NCI-H774 (cell line): ENCODE results near the gene RASA1.

Experiments used
- DNase-seq: peaks from one replicate; lab custom pipeline; 2025; lab: John Stamatoyannopoulos, UW

Gene RASA1

DNA sequence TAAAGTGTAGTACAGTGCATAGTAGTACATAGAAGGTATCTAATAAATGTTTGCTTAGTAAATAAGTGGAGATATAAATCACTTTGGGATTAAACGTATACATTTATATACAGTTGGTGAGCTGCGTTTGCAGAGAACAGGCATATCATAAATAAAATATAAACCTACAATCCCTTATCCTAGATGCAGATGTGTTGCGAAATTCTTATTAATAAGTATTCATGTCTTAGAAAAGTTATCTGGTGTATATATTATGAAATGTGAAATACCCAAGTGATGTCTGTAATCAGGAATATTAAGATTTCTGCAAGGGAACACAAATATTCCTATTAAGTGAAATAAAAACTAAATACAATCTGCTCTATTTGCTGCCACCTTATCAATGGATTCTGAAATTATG, 136.2 kb downstream of the RASA1 start:
- DNase-seq, result no peak

DNA sequence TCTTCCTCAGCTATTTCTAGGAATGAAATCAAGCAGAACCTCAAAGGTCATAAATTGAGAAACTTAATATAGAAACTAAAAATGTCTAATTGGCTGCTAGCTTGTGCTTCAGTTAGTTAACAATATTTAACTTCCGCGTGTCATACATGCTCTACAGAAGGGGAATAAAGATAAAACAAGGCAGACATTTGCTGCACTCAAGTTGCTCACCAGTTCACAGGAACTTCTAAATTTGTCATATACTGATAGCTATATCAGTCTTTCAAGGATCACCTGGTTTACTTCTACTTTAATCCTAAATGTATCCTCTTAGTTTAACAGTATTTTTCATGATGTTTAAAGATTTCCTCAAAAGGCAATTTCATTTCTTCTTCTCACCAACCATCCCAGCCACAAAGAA, 136.7 kb downstream of the RASA1 start:
- DNase-seq, result no peak

DNA sequence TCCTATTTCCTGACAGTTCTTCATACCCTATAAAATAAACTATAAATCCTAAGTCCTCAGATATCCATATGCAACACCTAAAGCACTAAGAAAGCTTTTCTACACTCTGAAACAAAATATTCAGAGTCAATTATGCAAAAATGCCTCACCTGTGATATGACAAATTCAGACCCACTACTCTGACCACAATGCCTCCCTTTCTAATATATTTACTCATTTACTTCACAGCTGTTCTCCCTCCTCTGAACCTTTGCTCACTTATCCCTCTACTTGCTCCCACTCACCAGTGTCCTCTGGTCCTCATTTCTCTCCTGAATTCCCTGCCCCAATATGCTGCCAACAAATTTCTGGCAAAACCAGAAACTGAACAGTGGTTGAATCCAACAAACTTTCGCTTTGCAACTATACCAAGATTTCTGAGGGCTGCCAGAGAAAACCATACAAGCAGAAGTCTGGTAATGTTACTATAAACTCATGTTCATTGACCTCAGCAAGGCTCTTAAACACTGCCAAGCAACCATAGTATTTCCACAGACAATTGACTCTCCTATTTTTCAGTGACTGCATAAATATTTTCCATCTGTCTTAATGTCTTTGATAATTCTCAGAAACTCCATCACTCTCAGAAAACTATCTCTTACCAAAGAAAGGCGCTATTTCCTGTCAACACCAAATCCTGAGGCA, 137.9 kb downstream of the RASA1 start:
- no peak for DNase-seq

DNA sequence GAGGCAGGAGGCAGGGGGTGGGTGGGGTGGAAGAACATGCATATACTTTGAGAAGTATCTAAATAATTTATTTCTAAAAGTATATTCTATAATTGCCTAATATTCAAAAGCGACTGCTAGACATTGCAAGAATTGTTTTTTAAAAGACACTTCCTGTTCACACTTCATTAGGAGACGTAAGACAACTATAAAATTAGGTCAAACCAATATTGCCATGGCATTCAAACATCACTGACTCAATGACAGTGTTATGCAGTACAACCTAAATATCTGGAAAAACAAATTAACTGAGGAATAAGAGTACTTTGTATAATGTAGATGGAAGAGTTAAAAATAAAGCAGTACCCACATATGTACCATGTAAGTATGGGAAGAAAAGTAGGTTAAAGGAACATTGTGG, 140.5 kb downstream of the RASA1 start:
- no peak for DNase-seq

DNA sequence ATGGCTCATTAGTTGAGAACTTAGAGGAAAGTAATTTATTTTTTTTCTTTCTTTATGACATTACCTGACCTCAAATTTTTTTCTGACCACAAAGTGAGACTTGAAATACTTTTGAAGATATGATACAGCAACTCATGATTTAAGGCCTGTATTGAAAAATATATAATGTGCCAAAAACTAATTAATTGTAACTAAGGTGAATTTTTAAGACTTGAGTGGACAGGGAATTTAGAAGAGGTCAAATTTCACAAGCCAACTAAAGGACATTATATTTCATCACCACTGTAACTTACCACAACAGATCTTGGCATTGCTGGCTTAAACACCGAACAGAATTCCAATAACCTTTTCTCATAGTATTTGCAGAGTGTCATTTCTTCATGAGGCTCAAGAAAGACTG, 143.2 kb downstream of the RASA1 start:
- DNase-seq, result no peak

DNA sequence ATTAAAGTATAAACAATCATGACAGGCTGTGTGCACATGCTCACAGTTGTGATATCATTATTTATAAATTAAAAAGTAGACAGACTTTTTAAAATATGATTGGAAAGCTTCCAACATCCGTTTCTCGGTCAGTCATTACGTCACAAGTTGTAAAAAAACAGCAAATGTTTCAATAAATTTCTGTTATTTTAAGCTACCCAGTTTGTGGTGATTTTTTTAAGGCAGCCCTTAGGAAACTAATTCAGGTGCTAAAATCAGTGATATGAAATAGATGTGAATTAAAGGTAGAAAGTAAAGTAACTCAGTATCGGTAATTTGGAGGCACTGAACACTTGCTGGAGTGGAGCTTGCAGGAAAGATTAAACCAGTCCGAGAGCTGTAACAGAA, 143.9 kb downstream of the RASA1 start:
- DNase-seq, result no peak

DNA sequence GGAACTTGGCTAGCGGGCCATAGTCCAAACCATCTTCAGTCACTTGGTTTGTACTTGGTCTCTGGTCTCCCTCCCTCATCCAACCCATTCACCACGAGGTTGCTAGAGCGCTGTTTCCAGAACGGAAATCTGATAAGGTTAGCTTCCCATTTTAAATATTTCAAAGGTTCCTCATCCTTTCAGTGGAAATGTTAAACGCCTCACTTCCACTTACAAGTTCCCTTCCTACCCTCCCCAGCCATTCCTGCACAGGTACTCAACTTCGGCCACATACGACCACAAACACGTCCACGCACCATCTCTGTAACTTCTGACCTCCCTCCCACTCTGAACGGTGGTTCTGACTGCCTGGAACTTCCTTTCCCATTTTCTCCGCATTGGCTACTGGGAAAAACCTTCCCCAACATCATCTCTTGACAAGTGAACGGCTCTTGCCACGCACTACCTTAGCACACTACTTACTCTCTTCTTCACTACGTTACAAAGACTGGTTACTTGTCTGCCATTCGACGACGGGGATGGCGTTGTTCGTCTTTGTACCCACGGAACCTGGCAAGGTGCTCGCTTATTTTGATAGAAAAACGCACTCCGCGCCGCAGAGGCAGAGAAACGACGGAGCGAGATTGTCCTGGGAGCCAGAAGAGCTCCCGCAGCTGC, 144.4 kb downstream of the RASA1 start:
- DNase-seq, result no peak

DNA sequence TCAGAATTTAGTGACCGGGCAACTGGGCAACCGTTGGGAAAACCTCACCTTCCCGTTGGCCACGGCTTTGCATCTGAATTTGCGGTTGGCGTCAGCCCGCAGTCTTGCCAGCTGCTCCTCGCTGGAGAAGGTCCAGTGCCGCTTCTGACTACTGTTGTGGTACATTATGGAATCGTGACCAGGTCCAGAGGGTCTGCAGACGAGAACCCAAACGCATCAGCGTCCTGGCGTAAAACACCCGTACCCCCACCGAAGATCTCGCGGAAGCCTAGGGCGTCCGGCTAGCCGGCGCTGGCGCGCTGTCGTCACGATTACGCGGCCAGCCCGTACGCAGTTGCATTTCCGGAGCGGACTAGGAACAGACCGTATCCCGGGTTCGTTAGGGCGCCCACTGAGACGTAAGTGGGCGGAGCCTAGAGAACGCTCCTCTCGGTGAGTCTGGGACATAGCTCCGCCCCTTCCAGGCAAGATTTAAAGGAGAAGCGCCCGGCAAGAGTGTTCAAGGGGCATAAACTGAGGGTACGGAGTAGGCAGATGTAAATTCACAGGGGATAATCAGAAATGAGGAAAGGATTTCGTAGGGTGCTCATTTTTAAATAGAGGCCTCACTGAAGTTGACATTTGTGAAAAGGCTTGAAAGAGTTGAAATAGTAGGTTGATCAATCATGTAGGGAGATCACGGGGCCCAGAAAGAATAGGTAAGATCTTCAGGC, 145.1 kb downstream of the RASA1 start, which contains the start of gene CCNH:
CCNH (minus strand) TSS at position 301 of the 713 bp plus-strand sequence; CDS start at position 165, 136 bp downstream.
- DNase-seq, result peak; percentile 98

DNA sequence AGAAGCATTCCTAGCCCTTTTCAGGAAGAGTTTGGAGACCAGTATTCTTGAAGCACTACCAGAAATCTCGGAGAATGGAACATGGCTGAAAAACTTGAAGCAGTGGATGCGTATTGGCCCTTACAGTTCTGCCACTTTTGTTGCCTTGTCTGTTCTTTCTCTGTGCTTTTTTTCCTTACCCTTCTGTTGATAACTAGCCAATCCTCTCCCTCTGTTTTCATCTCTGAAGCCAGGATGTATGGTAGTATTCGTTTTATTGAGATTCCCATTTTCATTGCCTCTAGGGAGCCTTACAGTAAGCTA, 145.6 kb downstream of the RASA1 start:
- DNase-seq, result no peak

DNA sequence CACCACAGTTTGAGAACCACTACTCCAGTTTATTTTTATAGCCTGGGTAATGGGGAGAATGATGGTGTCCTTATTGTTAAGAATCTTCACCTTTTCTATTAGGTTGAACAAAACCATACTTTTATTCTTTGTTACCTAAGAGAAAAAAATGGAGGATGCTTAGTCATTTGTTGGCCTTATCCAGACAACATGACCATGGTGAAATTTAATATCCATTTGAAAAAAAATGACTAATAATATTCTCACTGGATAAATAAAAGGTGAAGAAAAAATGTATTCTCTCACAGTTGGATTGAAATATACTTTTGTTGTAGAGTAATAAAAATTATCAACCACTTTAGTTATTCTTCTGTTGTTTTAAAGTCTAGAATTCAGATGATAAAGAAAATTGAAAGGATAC, 150.8 kb downstream of the RASA1 start:
- no peak for DNase-seq

DNA sequence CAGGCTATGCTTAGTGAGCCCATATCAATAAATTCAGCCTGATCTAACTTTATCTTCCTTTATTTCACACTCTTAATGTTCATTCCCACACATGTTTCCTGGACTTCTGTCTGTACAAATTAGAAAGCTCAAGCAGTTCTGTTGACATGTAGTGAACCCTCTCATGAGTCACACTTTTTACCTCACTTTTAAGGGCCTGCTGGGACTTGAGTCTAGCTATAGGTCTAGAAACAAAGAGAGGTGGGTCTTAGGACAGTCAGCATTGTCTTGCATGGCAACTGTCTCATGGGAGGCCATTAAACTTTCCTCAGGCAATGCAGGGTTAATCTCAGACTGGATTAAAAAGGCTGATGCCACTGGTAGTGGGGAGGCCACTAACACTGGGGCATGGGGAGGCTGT, 153.6 kb downstream of the RASA1 start:
- DNase-seq, result no peak

DNA sequence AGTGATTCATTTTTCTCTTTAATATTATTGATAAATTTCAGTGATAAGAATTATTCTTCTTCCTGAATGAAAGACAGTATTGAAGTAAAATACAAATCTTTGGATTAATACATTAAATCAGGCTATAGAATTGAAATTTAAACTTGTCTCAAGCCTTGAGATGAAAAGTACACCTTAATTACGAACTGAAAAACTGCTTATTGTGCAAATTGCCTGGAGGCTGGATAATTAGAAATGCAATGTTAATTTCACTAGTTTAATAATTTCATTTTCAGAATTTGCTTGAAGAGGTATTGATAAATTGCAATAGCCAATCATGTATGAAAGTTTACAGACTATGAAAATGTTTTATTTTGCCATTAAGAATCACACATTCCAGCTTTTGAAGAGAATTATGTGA, 156.1 kb downstream of the RASA1 start:
- no peak for DNase-seq

DNA sequence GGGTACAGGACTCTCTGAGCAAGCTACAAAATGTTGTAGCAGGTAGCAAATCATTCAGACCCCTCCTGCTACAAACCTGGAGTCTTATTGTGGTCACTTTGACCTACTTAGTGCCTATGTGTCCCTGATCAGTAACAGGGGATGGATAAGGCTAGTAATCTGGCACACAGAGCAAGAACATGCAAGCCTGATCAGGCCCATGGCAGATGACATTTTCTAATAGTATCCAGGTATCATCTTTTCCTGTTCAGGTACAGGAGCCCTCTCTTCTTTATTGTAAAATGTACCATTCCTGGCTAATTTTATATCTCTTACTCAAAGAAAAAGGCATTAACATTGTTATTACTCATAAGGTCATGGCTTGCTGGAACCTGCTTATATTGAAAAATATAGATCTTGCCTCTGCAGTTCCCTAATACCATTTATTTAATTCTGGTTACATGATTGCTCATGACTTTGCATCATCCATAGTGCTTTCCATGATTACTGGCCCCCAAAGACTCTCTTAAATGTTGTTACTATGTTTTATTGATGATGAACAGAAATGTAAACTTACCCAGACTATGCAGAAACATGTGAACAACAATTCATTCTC, 163.3 kb downstream of the RASA1 start:
- no peak for DNase-seq

DNA sequence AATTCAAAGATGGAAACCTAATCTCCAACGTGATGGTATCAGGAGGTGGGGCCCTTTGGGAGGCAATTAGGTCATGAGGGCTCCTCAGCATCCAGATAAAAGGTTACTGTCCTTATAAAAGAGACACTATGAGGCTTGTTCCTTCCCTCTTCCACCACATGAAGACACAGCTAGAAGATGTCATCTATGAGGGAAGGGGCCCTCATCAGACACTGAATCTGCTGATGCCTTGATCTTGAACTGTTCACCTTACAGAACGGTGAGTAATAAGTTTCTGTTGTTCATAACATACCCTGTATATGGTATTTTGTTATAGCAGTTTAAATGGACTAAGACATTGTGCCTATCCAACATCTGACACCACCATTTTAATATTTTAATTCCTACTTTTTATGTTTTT, 164.8 kb downstream of the RASA1 start:
- DNase-seq, result no peak

DNA sequence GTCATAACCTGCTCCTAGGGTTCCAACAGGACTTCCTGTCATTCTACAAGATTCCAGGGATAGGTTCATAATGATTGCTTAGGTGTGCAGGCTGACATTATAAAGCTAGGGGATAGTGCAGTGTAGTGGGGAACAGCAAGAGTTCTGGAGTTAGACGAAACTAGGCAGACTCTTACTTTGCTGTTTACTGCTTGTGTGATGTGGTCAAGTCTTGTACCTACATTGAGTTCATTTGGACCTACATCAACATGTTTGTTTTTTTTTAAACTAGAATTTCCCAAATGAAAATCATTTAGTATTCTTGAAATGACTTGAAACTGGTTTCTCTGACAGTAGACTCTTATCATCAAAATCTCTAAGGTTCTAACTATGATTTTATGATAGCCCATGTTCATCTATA, 166.3 kb downstream of the RASA1 start:
- DNase-seq, result no peak

DNA sequence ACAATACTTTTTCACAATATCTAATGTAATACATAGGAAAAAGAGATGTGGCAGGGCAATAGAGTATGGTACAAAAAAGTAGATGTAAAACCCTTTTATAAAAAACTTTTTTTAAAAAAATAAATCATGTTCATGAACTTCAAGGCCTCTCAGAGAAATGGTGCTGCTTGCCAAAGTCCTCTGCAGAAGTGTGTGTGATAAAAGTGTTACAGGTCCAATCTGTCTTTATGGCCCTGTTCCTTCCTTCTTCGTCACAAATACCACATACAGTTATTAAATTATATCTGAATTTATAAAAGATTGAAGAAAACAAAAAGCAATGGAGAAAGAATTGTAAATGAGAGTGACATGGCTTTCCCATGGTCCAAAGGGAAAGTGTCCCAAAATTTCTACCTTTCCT, 166.8 kb downstream of the RASA1 start:
- DNase-seq, result no peak

DNA sequence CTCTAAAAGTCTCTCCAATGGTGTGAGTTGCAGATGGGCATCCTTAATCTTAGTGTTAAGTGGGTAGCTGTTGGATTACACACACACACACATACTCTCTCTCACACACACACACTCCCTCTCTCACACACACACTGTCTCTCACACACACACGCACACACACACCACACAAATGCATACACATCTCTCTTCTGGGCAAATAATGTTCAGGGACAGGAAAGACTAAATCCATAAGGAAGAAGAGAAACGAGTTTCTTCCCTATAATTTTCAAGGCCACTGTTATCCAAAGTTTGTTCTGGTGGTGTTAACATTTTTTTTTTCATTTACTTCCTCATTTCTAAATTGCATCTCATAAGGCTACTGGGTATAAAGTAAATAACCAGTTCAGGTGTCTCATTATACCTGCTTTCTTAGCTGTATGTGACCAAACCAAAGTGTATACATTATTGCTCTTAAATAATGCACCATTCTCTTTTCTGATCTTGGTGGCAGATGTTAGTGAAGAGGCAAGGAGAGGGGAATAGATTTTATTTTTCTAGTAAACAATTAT, 167.5 kb downstream of the RASA1 start:
- DNase-seq, result no peak

DNA sequence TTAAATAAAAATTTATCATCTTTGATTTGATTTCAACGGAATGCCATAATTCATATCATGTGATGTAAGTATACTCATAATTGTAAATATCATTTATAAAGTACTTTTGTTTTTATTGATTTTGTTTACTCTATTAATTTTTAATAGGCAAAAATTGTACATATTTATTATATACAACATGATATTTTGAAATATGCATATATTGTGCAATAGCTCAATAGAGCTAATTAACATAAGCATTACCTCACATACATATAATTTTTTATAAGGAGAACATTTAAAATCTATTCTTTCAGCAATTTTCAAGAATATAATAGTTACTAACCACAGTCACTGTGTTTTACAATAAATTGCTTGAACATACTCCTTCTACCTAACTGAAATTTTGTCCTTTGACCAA, 170.0 kb downstream of the RASA1 start:
- DNase-seq, result no peak

DNA sequence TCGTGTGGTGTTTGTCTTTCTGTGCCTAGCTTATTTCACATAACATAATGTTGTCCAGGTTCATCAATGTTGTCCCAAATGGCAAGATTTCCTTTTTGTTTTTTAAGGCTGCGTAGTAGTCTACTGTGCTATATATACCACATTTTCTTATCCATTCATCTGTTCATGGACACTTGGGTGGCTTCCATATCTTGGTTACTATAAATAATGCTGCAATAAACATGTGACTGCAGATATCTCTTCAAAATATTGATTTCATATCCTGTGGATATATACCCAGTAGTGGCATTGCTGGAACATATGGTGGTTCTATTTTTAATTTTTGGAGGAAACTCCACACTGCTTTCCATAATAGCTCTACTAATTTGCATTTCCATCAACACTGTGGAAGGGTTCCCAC, 170.5 kb downstream of the RASA1 start:
- DNase-seq, result no peak
